SK-N-SH (cell line): Measurements from ENCODE around the gene C8G. TPM values are rescaled to one million over a fixed set of nuclear protein-coding genes. Genes with fewer than 3 reads are reported as not detected.

Experiments
- CTCF ChIA-PET: fragments of 300-600, 350-600 bp; formaldehyde crosslinking; extraction: SDS; loops from one replicate; lab custom pipeline; 2021; lab: Yijun Ruan, JAX
- POLR2A ChIA-PET: fragments of 350-600 bp; sonication (Branson Sonifier 250); formaldehyde crosslinking; extraction: SDS; loops from one replicate; lab custom pipeline; 2020; ENCODE audit warnings: antibody characterized with exemption, inconsistent platforms; lab: Yijun Ruan, JAX
- DNase-seq: peaks from one replicate; pipeline ENCODE4 v3.0.0; 2012
- H2AFZ ChIP-seq: fragments of 200-600 bp; sonication (generic); 2 replicates; pipeline ENCODE4 v1.8.1; 2016; ENCODE audit warnings: antibody characterized with exemption, mild to moderate bottlenecking, low read depth
- H3F3A ChIP-seq: fragments of 200-600 bp; sonication (generic); replicated peaks from 2 replicates; pipeline ENCODE3; 2016; ENCODE audit warnings: antibody characterized with exemption, mild to moderate bottlenecking; ENCODE audit not compliant: insufficient read depth
- H3K27ac ChIP-seq, 2 experiments: fragments of 200-500 bp in 1 of 2; fragments of 200-600 bp in 1 of 2; sonication (Bioruptor generic) in 1 of 2; sonication (generic), shearing (Covaris generic) in 1 of 2; 2 replicates each; pipeline versions ENCODE4 v1.5.1 to v1.6.1; 2014 to 2016; ENCODE audit warnings: low read depth in 2 of 2, inconsistent platforms in 1 of 2, low read length in 1 of 2, mild to moderate bottlenecking in 1 of 2, mixed read lengths in 1 of 2
- H3K27me3 ChIP-seq: fragments of 200-600 bp; sonication (generic), shearing (Covaris generic); 2 replicates; pipeline ENCODE4 v1.6.1; 2016; ENCODE audit warnings: mixed run types; ENCODE audit not compliant: insufficient read depth
- H3K36me3 ChIP-seq, 2 experiments: fragments of 200-500 bp in 1 of 2; fragments of 200-600 bp in 1 of 2; sonication (Bioruptor generic) in 1 of 2; sonication (generic) in 1 of 2; replicated peaks in 1 of 2; 2 replicates each; pipeline versions ENCODE3 to v1.5.1; 2014 to 2016; ENCODE audit warnings: low read length in 1 of 2, mild to moderate bottlenecking in 1 of 2; ENCODE audit not compliant: insufficient read depth in 2 of 2, control insufficient read depth in 1 of 2
- H3K4me1 ChIP-seq, 2 experiments: fragments of 200-500 bp in 1 of 2; fragments of 200-600 bp in 1 of 2; sonication (Bioruptor generic) in 1 of 2; sonication (generic), shearing (Covaris generic) in 1 of 2; 2 replicates each; pipeline versions ENCODE4 v1.5.1 to v1.6.1; 2014 to 2016; ENCODE audit warnings: low read depth in 1 of 2, low read length in 1 of 2, mixed run types in 1 of 2; ENCODE audit not compliant: insufficient read depth in 2 of 2, control insufficient read depth in 1 of 2
- H3K4me2 ChIP-seq: fragments of 200-600 bp; sonication (generic), shearing (Covaris generic); 2 replicates; pipeline ENCODE4 v1.6.1; 2017; ENCODE audit warnings: mixed run types
- H3K4me3 ChIP-seq, 2 experiments: fragments of 200-500 bp in 1 of 2; fragments of 200-600 bp in 1 of 2; sonication (Bioruptor generic) in 1 of 2; sonication (generic), shearing (Covaris generic) in 1 of 2; 2 replicates each; pipeline versions ENCODE4 v1.5.1 to v1.8.1; 2014 to 2016; ENCODE audit warnings: low read depth in 2 of 2, inconsistent platforms in 1 of 2, low read length in 1 of 2, mild to moderate bottlenecking in 1 of 2, mixed read lengths in 1 of 2, moderate library complexity in 1 of 2
- H3K79me2 ChIP-seq: fragments of 200-600 bp; sonication (generic); 2 replicates; pipeline ENCODE4 v1.8.1; 2017; ENCODE audit warnings: mild to moderate bottlenecking; ENCODE audit not compliant: insufficient read depth
- H3K9ac ChIP-seq: fragments of 200-600 bp; sonication (generic); 2 replicates; pipeline ENCODE4 v1.6.1; 2017; ENCODE audit warnings: mixed run types
- H3K9me2 ChIP-seq: fragments of 200-600 bp; sonication (generic); 2 replicates; pipeline ENCODE4 v1.6.1; 2017; ENCODE audit warnings: mixed run types
- H3K9me3 ChIP-seq: fragments of 200-600 bp; sonication (generic); 2 replicates; pipeline ENCODE4 v1.6.1; 2017; ENCODE audit warnings: mixed run types, mild to moderate bottlenecking, moderate library complexity
- H4K20me1 ChIP-seq: fragments of 200-600 bp; sonication (generic); 2 replicates; pipeline ENCODE4 v1.6.1; 2017; ENCODE audit warnings: mild to moderate bottlenecking, mixed run types; ENCODE audit not compliant: insufficient read depth
- CHD2 ChIP-seq: fragments of 150-350 bp; IDR thresholded peaks from 2 replicates; pipeline ENCODE4 v1.6.1; 2018; ENCODE audit warnings: low read length; ENCODE audit not compliant: partially characterized antibody
- CTCF ChIP-seq: fragments of 200-600 bp; sonication (generic); IDR thresholded peaks from 2 replicates; pipeline ENCODE4 v1.6.1; 2017; ENCODE audit warnings: antibody characterized with exemption, mild to moderate bottlenecking, moderate library complexity
- EZH2phosphoT487 ChIP-seq: fragments of 200-600 bp; sonication (generic); IDR thresholded peaks from 2 replicates; pipeline ENCODE4 v1.6.1; 2017; ENCODE audit warnings: low read depth, mixed run types, mild to moderate bottlenecking, antibody characterized with exemption, moderate library complexity, borderline replicate concordance
- FOXJ3 ChIP-seq: sonication (generic); formaldehyde crosslinking; IDR thresholded peaks from 2 replicates; pipeline ENCODE4 v1.5.1; 2020; ENCODE audit warnings: mild to moderate bottlenecking, missing genetic modification reagents
- FOXM1 ChIP-seq: IDR thresholded peaks from 2 replicates; pipeline ENCODE4 v1.4.0; 2012; ENCODE audit warnings: low read depth, mild to moderate bottlenecking
- GABPA ChIP-seq: IDR thresholded peaks from 2 replicates; pipeline ENCODE4 v1.4.0; 2012; ENCODE audit warnings: low read depth, mild to moderate bottlenecking
- GATA2 ChIP-seq: sonication (generic); formaldehyde crosslinking; IDR thresholded peaks from 2 replicates; pipeline ENCODE4 v1.5.0; 2020; ENCODE audit warnings: mild to moderate bottlenecking, missing genetic modification reagents
- MEF2A ChIP-seq: IDR thresholded peaks from 2 replicates; pipeline ENCODE4 v1.4.0; 2012; ENCODE audit warnings: low read depth, borderline replicate concordance
- MXI1 ChIP-seq: IDR thresholded peaks from 2 replicates; pipeline ENCODE4 v1.6.1; 2012; ENCODE audit warnings: mild to moderate bottlenecking, low read depth, low read length, improper control_type of control experiment
- RAD21 ChIP-seq: IDR thresholded peaks from 2 replicates; pipeline ENCODE4 v1.6.1; 2012; ENCODE audit warnings: mild to moderate bottlenecking, low read length
- RXRA ChIP-seq: IDR thresholded peaks from 2 replicates; pipeline ENCODE4 v1.4.0; 2012; ENCODE audit warnings: low read depth, mild to moderate bottlenecking, borderline replicate concordance
- SIN3A ChIP-seq: IDR thresholded peaks from 2 replicates; pipeline ENCODE4 v1.6.1; 2012; ENCODE audit warnings: low read depth, mild to moderate bottlenecking, low read length, moderate library complexity, borderline replicate concordance
- SMC3 ChIP-seq: IDR thresholded peaks from 2 replicates; pipeline ENCODE4 v1.6.1; 2012; ENCODE audit warnings: low read depth, low read length, improper control_type of control experiment
- TAF1 ChIP-seq: IDR thresholded peaks from 2 replicates; pipeline ENCODE4 v1.6.1; 2012; ENCODE audit warnings: low read depth, mild to moderate bottlenecking, low read length, moderate library complexity, borderline replicate concordance
- TEAD4 ChIP-seq: IDR thresholded peaks from 2 replicates; pipeline ENCODE4 v1.4.0; 2012; ENCODE audit warnings: mild to moderate bottlenecking, borderline replicate concordance; ENCODE audit not compliant: insufficient read depth
- YY1 ChIP-seq: IDR thresholded peaks from 2 replicates; pipeline ENCODE4 v1.4.0; 2012; ENCODE audit warnings: low read depth, mild to moderate bottlenecking
- WGBS: methylation state at CpG from one replicate; pipeline ENCODE4 v1.1.6; 2017; ENCODE audit warnings: low lambda C conversion rate; 5-methylcytosine and 5-hydroxymethylcytosine counted together
- polyA plus RNA-seq, 3 experiments: library from polyadenylated mRNA; depleted of rRNA; stranded (reverse); fragments of >200 nt; gene quantifications; 2 replicates each; pipeline ENCODE4 v1.2.3, GENCODE V29; 2012

Gene C8G
- polyA plus RNA-seq, 1 of the 3 experiments (the other 2 are of a cell fraction) = 0.28 TPM

DNA sequence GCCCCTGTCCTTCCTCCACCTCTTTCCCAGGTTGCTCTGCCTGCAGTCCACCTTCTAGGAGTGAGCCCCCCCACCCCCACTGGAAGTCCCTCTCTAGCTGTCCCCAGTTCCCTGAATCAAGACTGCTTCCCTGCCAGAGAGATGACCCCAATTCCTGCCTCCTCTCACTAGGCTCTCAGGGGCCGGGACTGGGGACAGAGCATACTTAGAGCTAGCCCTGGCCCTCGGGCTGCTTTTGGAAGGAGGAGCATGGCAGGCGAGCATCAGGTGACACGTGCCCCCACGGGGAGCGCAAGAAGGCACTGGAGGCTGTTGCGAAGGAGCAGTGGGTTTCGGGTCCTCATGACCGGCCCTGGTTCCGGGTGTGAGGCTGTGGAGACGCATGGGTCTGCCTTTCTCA is 49.0 kb upstream of the C8G start (continued):
- TF ChIP-seq GABPA (no peak), TAF1 (no peak), TEAD4 (no peak), FOXJ3 (no peak)

- Histone ChIP-seq H3K27ac (no peak overlapping the region), H4K20me1 (no peaks in the 10 kb centered on the region), H3K9ac (no peak overlapping the region), H3K4me2 (no peak overlapping the region), H3K79me2 (peaks cover 44% of the 10 kb centered on the region; the same call in 1 of the 2 replicates), H3F3A (peaks cover 29% of the 10 kb centered on the region), H3K4me3 (no peak overlapping the region), H2AFZ (no peak overlapping the region), H3K4me1 (peaks cover 6 to 19% of the 10 kb centered on the region in 2 experiments; a peak in 3 of 4 replicates), H3K36me3 (peaks cover 13 to 18% of the 10 kb centered on the region in 2 experiments), H3K27me3 (no peaks in the 10 kb centered on the region), H3K9me2 (no peaks in the 10 kb centered on the region), H3K9me3 (no peaks in the 10 kb centered on the region)
- ChIA-PET POLR2A (no interaction called here), CTCF (interaction anchor here (1.4 kb wide), 1 partner anchor 9 kb away, joined by 3 read pairs; no protein-coding TSS in a partner anchor)
- no peak for DNase-seq
- WGBS = 95% methylated on average over 20 of the region's 21 CpGs
- no peak for TF ChIP-seq CHD2
- TF ChIP-seq EZH2phosphoT487 = no peak
- no peak for TF ChIP-seq GATA2 (CRISPR knock-in tag)
- TF ChIP-seq FOXM1 = no peak
- no peak for TF ChIP-seq SMC3
- TF ChIP-seq SIN3A = no peak
These were observed 46.5 kb upstream of the C8G start for GRCh38 chr9:136898483-136899100.

DNA sequence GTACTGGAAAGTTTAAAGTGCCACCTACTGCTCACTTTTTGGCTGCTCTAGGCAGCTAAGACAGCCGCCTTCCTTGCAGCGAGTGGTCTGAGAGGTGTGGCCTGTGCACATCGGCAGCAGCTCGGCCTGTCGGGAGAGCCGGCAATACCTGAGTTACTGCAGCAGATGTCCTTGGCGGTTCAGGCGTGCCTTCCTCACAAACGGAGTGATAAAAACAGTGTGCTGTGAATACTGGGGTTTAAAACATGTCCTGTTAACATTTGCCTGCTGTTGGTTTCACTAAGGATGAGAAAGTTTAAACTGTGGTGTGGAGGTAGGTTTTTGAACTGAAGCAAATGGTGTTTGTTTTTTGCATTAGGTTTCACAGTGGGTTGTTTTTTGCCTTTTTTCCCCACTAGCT is 45.8 kb upstream of the C8G start:
- CTCF ChIA-PET = interaction anchor here (1.4 kb wide), 1 partner anchor 9 kb away, joined by 3 read pairs; no protein-coding TSS in a partner anchor
- H3K9ac ChIP-seq = no peak overlapping the region
- peaks cover 13 to 18% of the 10 kb centered on the region in 2 experiments for H3K36me3 ChIP-seq
- H3K4me3 ChIP-seq = no peak overlapping the region
- H2AFZ ChIP-seq = no peak overlapping the region
- no peak overlapping the region for H3K4me2 ChIP-seq
- 77% methylated on average over 9 of the region's 9 CpGs for WGBS
- no peaks in the 10 kb centered on the region for H3K27me3 ChIP-seq
- H3K79me2 ChIP-seq = peaks cover 38% of the 10 kb centered on the region; the same call in 1 of the 2 replicates
- no peak for TF ChIP-seq RAD21
- TF ChIP-seq TAF1 = no peak
- no peak for TF ChIP-seq MXI1
- no peak for TF ChIP-seq YY1
- TF ChIP-seq CTCF = no peak
- no peak for TF ChIP-seq MEF2A
- no peak for TF ChIP-seq RXRA
- TF ChIP-seq, all 33 proteins: peak for 0
- POLR2A ChIA-PET = no interaction called here
- Histone ChIP-seq H3K9me2 (no peaks in the 10 kb centered on the region), H4K20me1 (no peaks in the 10 kb centered on the region), H3K27ac (no peak overlapping the region), H3F3A (peaks cover 29% of the 10 kb centered on the region), H3K4me1 (peaks cover 6 to 19% of the 10 kb centered on the region in 2 experiments; a peak in 3 of 4 replicates), H3K9me3 (no peaks in the 10 kb centered on the region)
- no peak for DNase-seq
